Duodenal mucosa (tissue), 2 donors: ENCODE measurements around the gene FAAP24.
"Not testable (repeated sequence)": the region's sequence is repeated elsewhere in the genome, so short reads cannot be mapped to it uniquely, and the experiment has no call there.

ENCODE experiments used
- H3K27ac ChIP-seq: one replicate; pipeline ENCODE4 v1.7.0; 2013; ENCODE audit warnings: low read depth, low read length
- H3K27me3 ChIP-seq, 2 donors: one replicate each; pipeline ENCODE4 v1.7.0; 2013; ENCODE audit warnings: low read length in 2 of 2, control low read depth in 1 of 2; ENCODE audit not compliant: insufficient read depth in 2 of 2, control insufficient read depth in 1 of 2
- H3K36me3 ChIP-seq, 2 donors: one replicate each; pipeline ENCODE4 v1.7.0; 2013; ENCODE audit warnings: low read length in 2 of 2, control low read depth in 1 of 2; ENCODE audit not compliant: insufficient read depth in 2 of 2, control insufficient read depth in 1 of 2
- H3K4me1 ChIP-seq, 2 donors: one replicate each; pipeline ENCODE4 v1.7.0; 2013; ENCODE audit warnings: low read length in 2 of 2, control low read depth in 1 of 2; ENCODE audit not compliant: insufficient read depth in 2 of 2, control insufficient read depth in 1 of 2
- H3K4me3 ChIP-seq, 2 donors: one replicate each; pipeline ENCODE4 v1.7.0; 2013; ENCODE audit warnings: low read length in 2 of 2, low read depth in 1 of 2
- H3K9ac ChIP-seq, 2 donors: one replicate each; pipeline ENCODE4 v1.7.0; 2013; ENCODE audit warnings: low read length in 2 of 2, low read depth in 1 of 2
- H3K9me3 ChIP-seq, 2 donors: one replicate each; pipeline ENCODE4 v1.7.0; 2013; ENCODE audit warnings: low read length in 2 of 2, control low read depth in 1 of 2; ENCODE audit not compliant: control insufficient read depth in 1 of 2

Gene FAAP24

DNA sequence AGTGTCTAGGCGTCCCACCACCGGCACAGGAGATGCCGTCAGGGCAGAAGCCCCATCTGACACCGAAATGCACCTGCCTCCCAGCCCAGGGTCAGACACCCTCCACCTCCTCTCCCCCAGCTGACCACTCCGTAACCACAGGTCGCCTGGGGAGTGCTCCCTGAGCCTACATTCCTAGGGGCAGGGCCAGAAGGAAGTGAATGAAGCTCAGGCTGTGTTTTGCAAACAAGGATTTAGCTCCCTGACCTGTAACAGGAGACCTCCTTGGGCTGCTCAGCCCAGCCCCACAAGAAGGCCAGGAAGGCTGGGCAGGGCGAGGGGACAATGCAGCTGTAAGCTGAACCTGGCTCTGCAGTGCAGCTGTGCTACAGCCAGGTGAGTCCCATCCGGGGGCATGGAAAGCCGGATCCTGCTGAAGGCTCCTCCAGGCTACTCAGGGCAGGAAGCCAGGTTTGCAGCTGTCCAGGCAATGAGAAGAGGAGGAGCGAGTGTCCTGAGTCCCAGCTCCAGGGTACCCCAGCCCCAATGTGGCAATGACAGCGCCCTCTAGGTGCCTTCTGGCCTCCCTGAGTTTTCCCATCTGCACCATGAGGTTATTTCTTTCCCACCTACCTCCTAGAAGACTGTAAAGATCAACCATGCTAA is 50.6 kb downstream of the FAAP24 start:
- no peaks in the 10 kb centered on the region for H3K9me3 ChIP-seq
- H3K27ac ChIP-seq = no peak overlapping the region
- H3K4me1 ChIP-seq = no peaks in the 10 kb centered on the region
- H3K4me3 ChIP-seq = no peak overlapping the region
- H3K36me3 ChIP-seq = peaks cover 0 to 35% of the 10 kb centered on the region in 2 donors
- no peak overlapping the region for H3K9ac ChIP-seq
- H3K27me3 ChIP-seq = no peaks in the 10 kb centered on the region

DNA sequence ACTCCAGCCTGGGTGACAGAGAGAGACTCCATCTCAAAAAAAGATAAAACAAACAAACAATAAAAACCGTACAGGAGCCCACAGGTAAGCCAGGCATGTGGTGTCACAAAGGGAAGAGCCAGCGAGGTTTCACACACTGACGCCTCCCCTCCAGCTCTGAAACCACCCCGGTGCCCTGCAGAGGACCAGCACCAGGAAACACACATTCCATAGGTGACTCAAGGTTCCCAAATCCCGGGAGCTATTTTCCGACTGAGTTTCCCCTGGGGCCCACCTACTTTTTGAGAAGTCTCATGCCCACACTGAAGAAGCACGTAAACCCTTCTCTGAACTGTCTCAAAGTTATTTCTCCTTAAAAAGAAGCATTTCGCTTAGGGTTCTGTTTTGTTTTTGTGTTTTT is 52.4 kb downstream of the FAAP24 start:
- Histone ChIP-seq H3K27ac (no peak overlapping the region), H3K9ac (no peak overlapping the region), H3K4me1 (no peaks in the 10 kb centered on the region), H3K4me3 (no peak overlapping the region), H3K36me3 (peaks cover 0 to 35% of the 10 kb centered on the region in 2 donors), H3K9me3 (no peaks in the 10 kb centered on the region), H3K27me3 (no peaks in the 10 kb centered on the region)

DNA sequence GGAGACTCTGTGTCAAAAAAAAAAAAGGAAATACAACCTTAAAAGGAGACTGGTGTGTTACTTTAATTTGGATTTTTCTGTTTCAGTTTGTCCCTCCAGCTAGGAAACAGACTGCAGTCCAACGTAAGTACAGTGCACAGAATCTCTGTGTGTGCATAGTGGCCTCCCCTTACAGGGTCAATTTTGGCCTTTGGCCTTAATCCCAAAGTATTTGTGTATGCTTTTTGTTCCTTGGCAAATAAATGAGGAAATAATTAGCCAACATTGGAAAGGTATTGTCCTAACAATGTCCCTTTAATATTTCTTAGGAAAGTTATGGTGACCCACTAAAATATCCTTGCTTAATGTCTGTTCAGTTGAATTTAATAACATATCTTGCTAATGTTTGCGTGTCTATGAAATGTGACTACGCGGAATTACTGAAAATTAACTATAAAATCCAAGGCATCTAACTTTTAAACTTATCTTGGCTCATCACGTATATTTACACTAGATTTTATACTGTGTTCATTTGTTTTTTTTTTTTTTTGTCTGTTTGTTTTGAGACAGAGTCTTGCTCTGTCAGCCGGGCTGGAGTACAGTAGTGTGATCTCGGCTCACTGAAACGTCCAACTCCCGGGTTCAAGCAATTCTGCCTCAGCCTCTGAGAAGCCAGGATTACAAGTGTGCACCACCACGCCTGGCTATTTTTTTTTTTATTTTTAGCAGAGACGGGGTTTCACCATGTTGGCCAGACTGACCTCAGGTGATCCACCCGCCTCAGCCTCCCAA is 53.6 kb downstream of the FAAP24 start:
- not testable (repeated sequence) for H3K27ac ChIP-seq

DNA sequence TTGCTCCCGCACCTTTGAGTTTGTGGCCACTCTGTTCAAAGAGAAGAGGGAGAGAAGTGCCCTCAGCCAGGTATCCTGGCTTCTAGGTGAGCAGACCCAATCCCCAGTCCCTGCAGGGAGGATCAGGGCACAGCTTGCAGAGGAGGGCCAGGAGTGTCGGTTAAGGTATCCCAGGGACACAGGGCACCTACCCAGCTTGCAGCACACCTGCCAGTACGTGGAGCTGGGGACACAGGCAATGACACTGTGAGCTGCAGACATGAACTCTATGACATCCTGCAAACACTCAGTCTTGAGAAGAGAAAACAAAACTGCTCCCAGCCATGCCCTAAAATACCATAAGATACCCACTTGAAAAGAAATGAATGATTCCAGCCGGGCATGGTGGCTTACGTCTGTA is 54.6 kb downstream of the FAAP24 start:
- not testable (repeated sequence) for H3K27ac ChIP-seq, H3K27me3 ChIP-seq, H3K9me3 ChIP-seq, H3K9ac ChIP-seq, H3K4me1 ChIP-seq, H3K4me3 ChIP-seq
- peaks cover 0 to 25% of the 10 kb centered on the region in 2 donors for H3K36me3 ChIP-seq

More for the DNA sequence above, 53.6 kb downstream of the FAAP24 start:
- peaks cover 0 to 31% of the 10 kb centered on the region in 2 donors for H3K36me3 ChIP-seq
- H3K9ac ChIP-seq, H3K9me3 ChIP-seq, H3K4me3 ChIP-seq, H3K27me3 ChIP-seq, H3K4me1 ChIP-seq: not testable (repeated sequence)
